ENCODE measurements around the gene EDN2. TPM values are rescaled to one million over a fixed set of nuclear protein-coding genes. Genes with fewer than 3 reads are reported as not detected.
A peak's percentile ranks its signal among the peaks of the same experiment; 100 is the strongest.

EDN2 gene
- total RNA-seq, 5 donors from 2014 or later (not counting 1 experiment from before 2014, with no cell fraction given) = not detected

DNA sequence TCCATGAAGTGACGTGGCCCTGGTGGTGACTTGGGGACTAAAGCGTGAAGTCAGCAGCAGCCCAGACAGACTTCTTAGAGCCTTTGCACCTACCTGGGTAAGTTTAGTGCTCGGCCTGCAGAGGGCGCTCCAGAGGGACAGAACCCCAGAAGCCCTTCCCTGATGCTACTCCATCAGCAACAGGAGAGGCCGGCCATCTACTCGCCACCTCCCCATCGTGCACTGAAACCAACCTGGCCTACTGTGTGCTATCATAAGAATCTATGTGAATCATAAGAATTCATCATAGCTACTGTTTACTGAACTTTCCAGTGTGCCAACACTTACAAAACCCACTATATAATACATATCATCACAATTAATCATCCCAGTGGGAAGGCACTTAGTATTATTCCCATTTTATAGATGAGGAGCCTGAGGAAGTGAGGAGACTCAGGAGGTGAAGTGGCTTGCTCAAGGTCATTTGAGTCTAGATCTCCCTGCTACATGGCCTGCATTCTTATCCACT lies 7.9 kb upstream of the EDN2 start:
- no peak overlapping the region for H3K27ac Mint-ChIP-seq
- Histone ChIP-seq H3K9me3 (no peaks in the 10 kb centered on the region), H3K27ac (ENCODE audit: low read length) (no peak overlapping the region), H3K4me1 (ENCODE audit: control insufficient read depth in 1 of 2, extremely low read depth in 1 of 2, insufficient read depth in 2 of 2, low read length in 2 of 2) (peaks cover 0 to 11% of the 10 kb centered on the region in 2 experiments), H3K4me3 (ENCODE audit: control insufficient read depth in 1 of 2, extremely low read depth in 1 of 2, low read length in 1 of 2) (no peak overlapping the region), H3K36me3 (ENCODE audit: control insufficient read depth in 2 of 2, extremely low read depth in 1 of 2, insufficient read depth in 1 of 2, low read length in 1 of 2) (no peaks in the 10 kb centered on the region), H3K27me3 (replicated peaks in 1 of 2; ENCODE audit: control insufficient read depth in 2 of 2, extremely low read depth in 1 of 2, insufficient read depth in 2 of 2, low read length in 1 of 2) (peaks cover 0 to 54% of the 10 kb centered on the region in 2 experiments)
- no peak overlapping the region for H3K4me3 Mint-ChIP-seq
- H3K9me3 Mint-ChIP-seq = no peaks in the 10 kb centered on the region
- no peaks in the 10 kb centered on the region for H3K36me3 Mint-ChIP-seq
- CTCF ChIA-PET = no interaction called here
- ATAC-seq (replicated peaks in 1 of 4) (no peak), DNase-seq (peak in 7 of 35 experiments; percentile 8 to 38 (median 10))
- peaks cover 22 to 29% of the 10 kb centered on the region in 2 donors for H3K27me3 Mint-ChIP-seq
- 70% methylated on average over 3 of the region's 7 CpGs for WGBS (ENCODE audit: insufficient coverage)
- peaks cover 0 to 9% (median 7%) of the 10 kb centered on the region in 3 donors for H3K4me1 Mint-ChIP-seq
- POLR2A ChIA-PET = no interaction called here

DNA sequence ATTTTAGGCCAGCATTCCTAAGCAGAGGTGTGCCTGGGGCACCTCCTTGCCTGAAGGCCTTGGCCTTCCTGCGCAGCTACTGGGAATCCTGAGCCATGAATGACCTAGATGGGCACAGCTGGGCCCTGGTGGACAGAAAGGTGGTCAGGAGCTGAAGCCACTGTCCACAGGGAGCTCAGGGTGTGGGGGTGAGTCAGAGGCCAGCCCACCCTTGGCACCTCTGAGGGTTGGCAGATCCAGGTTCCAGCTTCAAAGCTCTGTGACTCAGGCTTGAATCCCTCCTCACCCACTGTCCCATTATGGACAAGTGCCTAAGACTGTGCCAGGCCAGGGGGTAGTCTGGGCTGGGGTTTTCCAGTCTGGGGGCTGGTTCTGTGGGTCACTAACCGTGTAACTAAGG lies 6.4 kb upstream of the EDN2 start:
- WGBS (ENCODE audit: insufficient coverage) = 100% methylated on average over 2 of the region's 2 CpGs
- Histone ChIP-seq H3K27ac (ENCODE audit: low read length) (no peak overlapping the region), H3K27me3 (replicated peaks in 1 of 2; ENCODE audit: control insufficient read depth in 2 of 2, extremely low read depth in 1 of 2, insufficient read depth in 2 of 2, low read length in 1 of 2) (peaks cover 0 to 56% of the 10 kb centered on the region in 2 experiments), H3K9me3 (no peaks in the 10 kb centered on the region), H3K4me3 (ENCODE audit: control insufficient read depth in 1 of 2, extremely low read depth in 1 of 2, low read length in 1 of 2) (no peak overlapping the region), H3K4me1 (ENCODE audit: control insufficient read depth in 1 of 2, extremely low read depth in 1 of 2, insufficient read depth in 2 of 2, low read length in 2 of 2) (peaks cover 0 to 8% of the 10 kb centered on the region in 2 experiments), H3K36me3 (ENCODE audit: control insufficient read depth in 2 of 2, extremely low read depth in 1 of 2, insufficient read depth in 1 of 2, low read length in 1 of 2) (no peaks in the 10 kb centered on the region)
- Mint-ChIP-seq H3K4me1 (peaks cover 0 to 12% (median 10%) of the 10 kb centered on the region in 3 donors), H3K27ac (no peak overlapping the region), H3K27me3 (peaks cover 28 to 34% of the 10 kb centered on the region in 2 donors), H3K36me3 (no peaks in the 10 kb centered on the region), H3K9me3 (no peaks in the 10 kb centered on the region), H3K4me3 (no peak overlapping the region)
- ATAC-seq (replicated peaks in 1 of 4) = no peak
- no peak for DNase-seq
- ChIA-PET POLR2A (no interaction called here), CTCF (no interaction called here)

DNA sequence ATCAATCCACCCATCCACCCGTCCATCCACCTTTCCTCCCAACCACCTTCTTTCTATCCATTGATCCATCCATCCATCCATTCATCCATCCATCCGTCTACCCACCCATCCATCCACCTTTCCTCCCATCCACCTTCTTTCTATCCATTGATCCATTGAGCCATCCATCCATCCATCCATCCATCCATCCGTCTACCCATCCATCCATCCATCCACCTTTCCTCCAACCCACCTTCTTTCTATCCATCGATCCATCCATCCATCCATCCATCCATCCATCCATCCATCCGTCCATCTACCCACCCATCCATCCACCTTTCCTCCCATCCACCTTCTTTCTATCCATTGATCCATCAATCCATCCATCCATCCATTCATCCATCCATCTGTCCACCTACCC lies 5.1 kb upstream of the EDN2 start:
- ATAC-seq (replicated peaks in 1 of 4) (no peak), DNase-seq (no peak)
- Mint-ChIP-seq H3K4me1 (peaks cover 0 to 5% (median 4%) of the 10 kb centered on the region in 3 donors), H3K9me3 (no peaks in the 10 kb centered on the region), H3K27ac (no peak overlapping the region), H3K36me3 (no peaks in the 10 kb centered on the region), H3K27me3 (peaks cover 23 to 26% of the 10 kb centered on the region in 2 donors), H3K4me3 (no peak overlapping the region)
- Histone ChIP-seq H3K36me3 (ENCODE audit: control insufficient read depth in 2 of 2, extremely low read depth in 1 of 2, insufficient read depth in 1 of 2, low read length in 1 of 2) (no peaks in the 10 kb centered on the region), H3K27ac (ENCODE audit: low read length) (no peak overlapping the region), H3K9me3 (no peaks in the 10 kb centered on the region), H3K27me3 (replicated peaks in 1 of 2; ENCODE audit: control insufficient read depth in 2 of 2, extremely low read depth in 1 of 2, insufficient read depth in 2 of 2, low read length in 1 of 2) (peaks cover 0 to 53% of the 10 kb centered on the region in 2 experiments), H3K4me3 (ENCODE audit: control insufficient read depth in 1 of 2, extremely low read depth in 1 of 2, low read length in 1 of 2) (no peak overlapping the region), H3K4me1 (ENCODE audit: control insufficient read depth in 1 of 2, extremely low read depth in 1 of 2, insufficient read depth in 2 of 2, low read length in 2 of 2) (peaks cover 0 to 3% of the 10 kb centered on the region in 2 experiments)
- WGBS (ENCODE audit: insufficient coverage) = 87% methylated on average over 5 of the region's 5 CpGs
- ChIA-PET CTCF (no interaction called here), POLR2A (no interaction called here)

DNA sequence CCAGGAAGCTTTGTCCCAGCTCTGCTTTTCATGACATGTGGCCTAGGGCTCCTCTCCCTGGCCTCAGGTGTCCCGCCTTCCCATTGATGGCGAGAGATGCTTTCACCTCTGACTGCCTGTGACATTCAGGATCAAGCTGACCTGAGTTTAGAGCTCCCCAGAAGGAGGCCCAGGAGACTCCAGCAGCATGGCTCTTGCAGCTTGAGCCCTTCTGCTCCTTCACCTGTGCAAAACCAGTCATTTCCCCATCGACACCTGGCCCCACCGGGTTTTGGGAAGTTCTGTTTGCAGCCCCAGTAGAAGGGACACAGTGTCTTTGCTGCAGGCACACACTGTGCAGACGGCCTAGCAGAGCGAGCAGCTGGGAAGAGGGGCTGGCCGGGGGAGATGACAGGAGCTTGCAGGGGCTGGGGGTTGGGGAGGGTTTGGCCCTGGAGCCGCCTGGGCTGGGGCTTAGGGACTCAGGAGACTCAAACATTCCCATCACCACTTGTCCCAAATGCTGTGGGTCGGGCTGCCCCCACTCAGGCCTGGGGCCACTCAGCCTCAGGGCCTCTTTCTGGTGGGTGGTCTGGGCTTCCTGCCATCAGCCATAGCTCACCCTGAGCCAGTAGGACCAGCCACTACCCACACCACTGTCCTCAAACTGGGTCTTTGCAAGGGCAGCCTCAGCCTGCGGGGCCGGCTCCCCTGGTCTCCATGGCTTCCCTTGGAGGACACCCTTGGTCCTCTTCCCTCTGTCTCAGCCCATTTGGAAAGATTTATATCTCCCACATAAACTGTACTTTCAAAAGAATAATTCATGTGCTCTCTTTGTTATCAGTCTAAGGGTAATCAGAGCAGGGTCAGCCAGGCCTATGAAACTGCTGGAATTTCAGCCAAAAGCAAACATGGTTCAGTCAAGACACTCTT lies 3.8 kb upstream of the EDN2 start:
- DNase-seq (no peak), ATAC-seq (replicated peaks in 1 of 4) (no peak)
- Histone ChIP-seq H3K27ac (ENCODE audit: low read length) (no peak overlapping the region), H3K9me3 (no peaks in the 10 kb centered on the region), H3K27me3 (replicated peaks in 1 of 2; ENCODE audit: control insufficient read depth in 2 of 2, extremely low read depth in 1 of 2, insufficient read depth in 2 of 2, low read length in 1 of 2) (peaks cover 0 to 48% of the 10 kb centered on the region in 2 experiments), H3K36me3 (ENCODE audit: control insufficient read depth in 2 of 2, extremely low read depth in 1 of 2, insufficient read depth in 1 of 2, low read length in 1 of 2) (no peaks in the 10 kb centered on the region), H3K4me1 (ENCODE audit: control insufficient read depth in 1 of 2, extremely low read depth in 1 of 2, insufficient read depth in 2 of 2, low read length in 2 of 2) (peaks cover 0 to 3% of the 10 kb centered on the region in 2 experiments), H3K4me3 (ENCODE audit: control insufficient read depth in 1 of 2, extremely low read depth in 1 of 2, low read length in 1 of 2) (no peak overlapping the region)
- CTCF ChIA-PET = interaction anchor here (0.6 to 0.7 kb wide), 3 partner anchors 12 to 1758 kb away, joined by 3 read pairs; no protein-coding TSS in a partner anchor
- POLR2A ChIA-PET = no interaction called here
- Mint-ChIP-seq H3K27me3 (peaks cover 19 to 24% of the 10 kb centered on the region in 2 donors), H3K27ac (no peak overlapping the region), H3K4me1 (peaks cover 0 to 5% (median 4%) of the 10 kb centered on the region in 3 donors), H3K36me3 (no peaks in the 10 kb centered on the region), H3K9me3 (no peaks in the 10 kb centered on the region), H3K4me3 (no peak overlapping the region)
- WGBS (ENCODE audit: insufficient coverage) = 91% methylated on average over 5 of the region's 11 CpGs

DNA sequence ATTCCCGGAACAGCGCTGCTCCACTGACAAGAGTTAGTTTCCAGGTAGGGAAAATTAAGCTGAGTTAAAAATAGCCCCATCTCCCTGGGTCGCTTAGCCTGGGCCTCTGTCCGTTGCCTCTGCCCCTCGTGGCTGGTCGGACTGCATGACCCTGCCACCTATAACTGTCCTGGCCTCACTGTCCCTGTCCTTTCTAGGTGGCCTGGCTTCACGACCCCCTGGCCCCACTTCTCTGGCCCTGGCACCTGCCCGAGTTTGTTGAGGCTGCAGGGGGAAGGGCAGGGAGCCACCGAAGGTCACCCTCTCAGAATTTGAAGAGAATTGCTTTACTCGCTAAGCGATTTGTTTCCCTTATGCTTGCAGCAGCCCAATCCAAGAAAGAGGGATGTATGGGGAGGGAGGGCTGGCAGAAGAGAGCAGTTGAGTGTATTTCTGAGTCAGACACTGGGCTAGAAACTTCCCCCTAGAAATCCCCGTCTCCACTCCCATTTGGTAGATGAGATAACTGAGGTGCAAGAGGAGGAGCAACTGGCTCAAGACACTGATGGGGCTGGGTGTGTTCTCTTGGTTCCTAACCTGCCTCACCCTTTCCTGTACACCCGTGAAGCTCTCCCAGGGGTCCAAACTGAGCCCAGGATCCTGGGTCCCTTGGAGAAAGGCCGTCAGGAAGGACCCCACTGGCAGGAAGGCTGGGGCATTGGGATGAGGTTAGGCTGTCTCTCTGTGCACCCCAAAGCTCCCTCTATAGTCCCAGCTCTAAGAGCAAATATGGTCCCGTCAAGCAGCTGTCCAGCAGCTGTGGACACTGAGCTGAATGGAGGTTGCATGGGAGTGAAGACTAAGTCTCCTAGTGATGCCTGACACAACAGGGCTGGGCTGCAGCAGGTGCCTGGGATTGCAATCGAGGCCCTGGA lies 2.9 kb upstream of the EDN2 start:
- ChIA-PET POLR2A (no interaction called here), CTCF (interaction anchor here (0.6 to 0.7 kb wide), 3 partner anchors 13 to 1758 kb away, joined by 3 read pairs; no protein-coding TSS in a partner anchor)
- Histone ChIP-seq H3K27ac (ENCODE audit: low read length) (no peak overlapping the region), H3K36me3 (ENCODE audit: control insufficient read depth in 2 of 2, extremely low read depth in 1 of 2, insufficient read depth in 1 of 2, low read length in 1 of 2) (no peaks in the 10 kb centered on the region), H3K9me3 (no peaks in the 10 kb centered on the region), H3K27me3 (replicated peaks in 1 of 2; ENCODE audit: control insufficient read depth in 2 of 2, extremely low read depth in 1 of 2, insufficient read depth in 2 of 2, low read length in 1 of 2) (peaks cover 0 to 51% of the 10 kb centered on the region in 2 experiments), H3K4me3 (ENCODE audit: control insufficient read depth in 1 of 2, extremely low read depth in 1 of 2, low read length in 1 of 2) (no peak overlapping the region), H3K4me1 (ENCODE audit: control insufficient read depth in 1 of 2, extremely low read depth in 1 of 2, insufficient read depth in 2 of 2, low read length in 2 of 2) (peaks cover 0 to 3% of the 10 kb centered on the region in 2 experiments)
- no peak for DNase-seq
- no peak overlapping the region for H3K4me3 Mint-ChIP-seq
- 52% methylated on average over 11 of the region's 16 CpGs for WGBS (ENCODE audit: insufficient coverage)
- H3K36me3 Mint-ChIP-seq = no peaks in the 10 kb centered on the region
- H3K27ac Mint-ChIP-seq = no peak overlapping the region
- H3K4me1 Mint-ChIP-seq = peaks cover 0 to 5% (median 4%) of the 10 kb centered on the region in 3 donors
- ATAC-seq (replicated peaks in 1 of 4) = no peak
- peaks cover 19 to 26% of the 10 kb centered on the region in 2 donors for H3K27me3 Mint-ChIP-seq
- no peaks in the 10 kb centered on the region for H3K9me3 Mint-ChIP-seq
